Measurements from ENCODE around the gene ATP8B4.

DNA sequence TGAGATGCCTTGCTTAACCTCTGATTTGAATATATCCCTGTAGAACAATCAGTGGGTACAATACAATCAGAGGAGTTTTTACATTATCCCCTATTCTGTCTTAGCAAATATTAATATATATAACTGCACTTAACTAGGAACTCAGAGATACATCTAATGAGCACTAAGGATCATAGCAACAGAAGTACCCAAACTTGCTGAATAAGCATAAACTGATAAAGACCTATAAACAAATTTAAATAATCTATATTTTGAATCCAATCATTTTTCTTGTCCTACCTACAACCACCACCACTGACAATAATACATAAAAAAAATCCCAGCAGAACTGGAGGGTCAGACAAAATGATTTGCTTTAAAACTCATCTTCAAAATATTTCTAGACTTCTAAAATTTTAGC is 106.2 kb downstream of the ATP8B4 start:
- no peak for TF ChIP-seq EZH2 (IDR thresholded peaks at IDR 0.05; ENCODE audit: low read depth)
- TF ChIP-seq, protein P1, sequence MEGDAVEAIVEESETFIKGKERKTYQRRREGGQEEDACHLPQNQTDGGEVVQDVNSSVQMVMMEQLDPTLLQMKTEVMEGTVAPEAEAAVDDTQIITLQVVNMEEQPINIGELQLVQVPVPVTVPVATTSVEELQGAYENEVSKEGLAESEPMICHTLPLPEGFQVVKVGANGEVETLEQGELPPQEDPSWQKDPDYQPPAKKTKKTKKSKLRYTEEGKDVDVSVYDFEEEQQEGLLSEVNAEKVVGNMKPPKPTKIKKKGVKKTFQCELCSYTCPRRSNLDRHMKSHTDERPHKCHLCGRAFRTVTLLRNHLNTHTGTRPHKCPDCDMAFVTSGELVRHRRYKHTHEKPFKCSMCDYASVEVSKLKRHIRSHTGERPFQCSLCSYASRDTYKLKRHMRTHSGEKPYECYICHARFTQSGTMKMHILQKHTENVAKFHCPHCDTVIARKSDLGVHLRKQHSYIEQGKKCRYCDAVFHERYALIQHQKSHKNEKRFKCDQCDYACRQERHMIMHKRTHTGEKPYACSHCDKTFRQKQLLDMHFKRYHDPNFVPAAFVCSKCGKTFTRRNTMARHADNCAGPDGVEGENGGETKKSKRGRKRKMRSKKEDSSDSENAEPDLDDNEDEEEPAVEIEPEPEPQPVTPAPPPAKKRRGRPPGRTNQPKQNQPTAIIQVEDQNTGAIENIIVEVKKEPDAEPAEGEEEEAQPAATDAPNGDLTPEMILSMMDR (conservative IDR thresholded peaks at IDR 0.05): no peak
